Stimulated activated CD8-positive, alpha-beta memory T cell treated with anti-CD3 and anti-CD28 coated beads, Interleukin-7, amount 100 ng/mL, for 24 hours (primary cell): ENCODE data around the gene PHKB.

ENCODE experiments used
- DNase-seq: peaks from one replicate; pipeline ENCODE4 v3.0.0-alpha.2; 2020; ENCODE audit warnings: low read depth

Gene PHKB

GRCh38 chr16:47729701-47730100, 268.6 kb downstream of the PHKB start:
- DNase-seq = no peak

GRCh38 chr16:47731252-47731651, 270.1 kb downstream of the PHKB start:
- no peak for DNase-seq

GRCh38 chr16:47732122-47732521, 271.0 kb downstream of the PHKB start:
- DNase-seq = no peak

- no peak for DNase-seq
These were observed 271.5 kb downstream of the PHKB start for GRCh38 chr16:47732523-47733111.

- DNase-seq = no peak
These were observed 273.1 kb downstream of the PHKB start for GRCh38 chr16:47734081-47734857.

- no peak for DNase-seq
These were observed 274.0 kb downstream of the PHKB start for GRCh38 chr16:47734987-47735594.

GRCh38 chr16:47750371-47750770, 289.2 kb downstream of the PHKB start:
- no peak for DNase-seq
